Fibroblast of villous mesenchyme (primary cell): ENCODE data around the gene OTUD6A. TPM values are rescaled to one million over a fixed set of nuclear protein-coding genes. Genes with fewer than 3 reads are reported as not detected.

Experiments used
- DNase-seq: peaks from one replicate; pipeline ENCODE4 v3.0.0-alpha.2; 2010; ENCODE audit warnings: low read depth
- H3K4me3 ChIP-seq: 2 replicates; pipeline ENCODE4 v1.5.1; 2011; ENCODE audit warnings: low read depth, mild to moderate bottlenecking, low read length
- CTCF ChIP-seq: IDR thresholded peaks from 2 replicates; pipeline ENCODE4 v1.5.1; 2012; ENCODE audit warnings: low read depth, mild to moderate bottlenecking, low read length; ENCODE audit not compliant: insufficient read depth
- total RNA-seq: library from RNA; depleted of rRNA; stranded (reverse); fragments of >200 nt; gene quantifications from 2 replicates; pipeline ENCODE4 v1.2.3, GENCODE V29; 2012

OTUD6A gene, protein sequence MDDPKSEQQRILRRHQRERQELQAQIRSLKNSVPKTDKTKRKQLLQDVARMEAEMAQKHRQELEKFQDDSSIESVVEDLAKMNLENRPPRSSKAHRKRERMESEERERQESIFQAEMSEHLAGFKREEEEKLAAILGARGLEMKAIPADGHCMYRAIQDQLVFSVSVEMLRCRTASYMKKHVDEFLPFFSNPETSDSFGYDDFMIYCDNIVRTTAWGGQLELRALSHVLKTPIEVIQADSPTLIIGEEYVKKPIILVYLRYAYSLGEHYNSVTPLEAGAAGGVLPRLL
- not detected in 2 replicates for total RNA-seq

GRCh38 chrX:70062076-70062475 lies at the start of gene OTUD6A:
OTUD6A (plus strand) TSS chrX:70062457; CDS start chrX:70062525, 68 bp downstream.
- no peak within 1 kb of the TSS for H3K4me3 ChIP-seq
- DNase-seq, result no peak
- no peak for TF ChIP-seq CTCF

- no peak for TF ChIP-seq CTCF
- DNase-seq, result no peak
- H3K4me3 ChIP-seq, result no peak overlapping the region
Measured at GRCh38 chrX:70012756-70013155, 49.5 kb upstream of the OTUD6A start.

DNA sequence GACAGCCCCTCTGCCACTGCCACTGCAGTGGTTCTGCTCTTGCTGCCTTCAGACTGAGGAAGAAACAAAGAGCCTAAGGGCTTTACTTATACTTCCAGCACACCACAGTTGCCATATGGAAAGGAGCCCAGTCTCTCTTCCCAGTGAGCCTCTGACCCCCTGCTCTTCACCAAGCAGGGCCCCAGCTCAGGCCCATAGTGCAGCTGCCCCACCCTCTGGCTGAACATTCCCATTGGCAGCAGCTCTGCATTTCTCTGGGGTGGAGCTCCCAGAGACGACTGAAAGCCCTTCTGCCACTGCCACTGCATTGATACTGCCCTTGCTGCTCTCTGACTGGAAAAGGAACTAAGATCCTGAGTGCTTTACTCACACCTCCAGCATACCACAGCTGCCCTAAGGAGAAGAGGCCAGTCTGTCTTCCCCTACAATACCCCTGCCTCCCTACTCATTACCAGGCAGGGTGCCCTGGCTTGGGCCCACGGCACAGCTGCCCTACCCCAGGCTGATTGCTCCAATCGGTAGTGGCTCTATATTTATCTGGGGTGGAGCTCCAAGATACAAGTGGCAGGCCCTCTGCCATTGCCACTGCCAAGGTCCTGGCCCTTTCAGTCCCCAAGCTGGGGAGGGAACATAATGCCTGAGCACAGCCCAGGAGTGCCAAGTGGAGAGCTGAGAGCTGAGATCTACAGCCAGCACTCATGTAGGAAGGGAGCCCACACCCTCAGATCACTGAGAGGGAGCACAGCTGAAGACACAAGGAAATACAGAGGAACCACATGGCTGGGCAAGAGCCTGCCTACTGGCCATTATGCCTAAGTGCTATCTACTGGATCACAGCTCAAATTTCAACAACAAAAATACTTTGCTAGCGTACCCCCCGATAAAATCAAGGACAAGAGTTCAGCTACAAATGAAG lies 48.5 kb upstream of the OTUD6A start:
- no peak for TF ChIP-seq CTCF
- H3K4me3 ChIP-seq, result no peak overlapping the region
- DNase-seq, result no peak

DNA sequence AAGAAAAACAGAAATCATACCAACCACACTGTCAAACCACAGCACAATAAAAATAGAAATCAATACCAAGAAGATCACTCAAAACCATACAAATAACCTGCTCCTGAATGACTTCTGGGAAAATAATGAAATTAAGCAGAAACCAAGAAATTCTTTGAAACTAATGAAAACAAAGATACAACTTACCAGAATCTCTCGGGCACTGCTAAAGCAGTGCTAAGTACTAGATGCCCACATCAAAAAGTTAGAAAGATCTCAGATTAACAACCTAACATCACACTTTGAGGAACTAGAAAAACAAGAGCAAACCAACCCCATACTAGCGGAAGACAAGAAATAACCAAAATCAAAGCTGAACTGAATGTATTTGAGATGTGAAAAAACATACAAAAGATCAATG lies 45.7 kb upstream of the OTUD6A start:
- TF ChIP-seq CTCF, result no peak
- no peak overlapping the region for H3K4me3 ChIP-seq
- no peak for DNase-seq

GRCh38 chrX:70022616-70023015 lies 39.6 kb upstream of the OTUD6A start:
- TF ChIP-seq CTCF, result no peak
- H3K4me3 ChIP-seq, result no peak overlapping the region
- DNase-seq, result no peak

GRCh38 chrX:70025464-70025863 lies 36.8 kb upstream of the OTUD6A start:
- peak; percentile 58 for DNase-seq
- H3K4me3 ChIP-seq, result no peak overlapping the region
- TF ChIP-seq CTCF, result no peak
